GM12875 (cell line): ENCODE measurements around the gene SPATA3.
A peak's percentile ranks its signal among the peaks of the same experiment; 100 is the strongest.

Experiments
- H3K4me3 ChIP-seq: one replicate; pipeline ENCODE4 v1.5.1; 2011; ENCODE audit warnings: low read depth, low read length, control low read depth
- CTCF ChIP-seq: IDR thresholded peaks from 2 replicates; pipeline ENCODE4 v1.5.1; 2011; ENCODE audit warnings: low read depth, mild to moderate bottlenecking, control low read depth, inconsistent platforms, low read length, moderate library complexity, borderline replicate concordance; ENCODE audit not compliant: insufficient read depth

SPATA3 gene

GRCh38 chr2:230996661-230997060 is 740 bp downstream of the SPATA3 start:
- TF ChIP-seq CTCF, result no peak
- no peak overlapping the region for H3K4me3 ChIP-seq

GRCh38 chr2:230998882-230999281 is 3.0 kb downstream of the SPATA3 start:
- no peak for TF ChIP-seq CTCF
- H3K4me3 ChIP-seq, result no peak overlapping the region

- no peak overlapping the region for H3K4me3 ChIP-seq
- no peak for TF ChIP-seq CTCF
These were observed 3.6 kb downstream of the SPATA3 start for GRCh38 chr2:230999477-230999876.

GRCh38 chr2:231000211-231000904 is 4.4 kb downstream of the SPATA3 start:
- peak; percentile 15; the same call in 1 of the 2 replicates for TF ChIP-seq CTCF
- no peak overlapping the region for H3K4me3 ChIP-seq

GRCh38 chr2:231001036-231001435 is 5.1 kb downstream of the SPATA3 start:
- no peak for TF ChIP-seq CTCF
- no peak overlapping the region for H3K4me3 ChIP-seq

- TF ChIP-seq CTCF, result no peak
- no peak overlapping the region for H3K4me3 ChIP-seq
These were observed 6.0 kb downstream of the SPATA3 start for GRCh38 chr2:231001921-231002320.

GRCh38 chr2:231002641-231003040 is 6.7 kb downstream of the SPATA3 start:
- H3K4me3 ChIP-seq, result no peak overlapping the region
- no peak for TF ChIP-seq CTCF
